Measurements from ENCODE around the gene ZBTB32. TPM values are rescaled to one million over a fixed set of nuclear protein-coding genes. Genes with fewer than 3 reads are reported as not detected.
A peak's percentile ranks its signal among the peaks of the same experiment; 100 is the strongest.

The ZBTB32 gene
- total RNA-seq, 3 donors from 2014 or later, result 0.27 TPM; not detected in 2

DNA sequence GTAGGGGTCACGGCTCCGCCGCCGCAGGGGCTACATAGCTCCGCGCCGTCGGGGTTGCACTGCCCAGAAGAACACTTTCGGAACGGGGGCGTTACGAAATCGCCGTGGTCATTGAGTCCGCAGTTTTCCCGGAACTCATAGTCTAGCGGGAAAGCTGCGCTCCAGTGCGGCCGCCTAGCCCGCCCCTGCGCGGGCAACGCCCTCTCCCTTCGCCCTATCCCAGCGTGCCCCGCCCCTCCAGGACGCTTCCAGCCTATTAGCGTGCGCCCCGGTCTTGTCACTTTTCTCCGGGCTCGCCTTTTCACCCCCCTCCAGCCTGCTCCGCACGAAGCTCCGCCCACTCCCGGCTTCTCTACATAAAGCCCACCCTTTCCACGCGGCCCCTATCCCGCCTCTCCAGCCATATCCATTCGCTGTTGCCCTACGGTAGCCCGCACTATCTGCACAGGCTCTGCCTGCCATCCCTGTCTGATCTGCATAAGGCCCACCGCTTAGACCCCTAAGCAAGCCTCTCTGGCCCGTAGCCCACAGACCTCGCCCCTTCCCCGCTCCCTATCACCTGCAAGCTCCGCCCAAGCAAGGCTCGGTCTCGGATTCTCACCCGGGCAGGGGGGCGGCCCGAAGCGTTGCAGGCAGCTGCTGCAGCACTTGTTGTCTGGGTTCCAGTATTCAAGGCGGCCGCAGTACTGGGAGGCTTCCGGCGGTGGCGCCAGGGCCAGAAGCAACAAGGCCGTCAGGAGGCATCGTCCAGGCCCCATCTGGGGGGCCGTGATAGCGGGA lies 36.3 kb downstream of the ZBTB32 start:
- intact Hi-C loops (cut with DNase I, micrococcal nuclease), result no loop called here
- ATAC-seq (peak; percentile 81), DNase-seq (peak; percentile 98 to 99 (median 98))
- TF ChIP-seq, protein P1, sequence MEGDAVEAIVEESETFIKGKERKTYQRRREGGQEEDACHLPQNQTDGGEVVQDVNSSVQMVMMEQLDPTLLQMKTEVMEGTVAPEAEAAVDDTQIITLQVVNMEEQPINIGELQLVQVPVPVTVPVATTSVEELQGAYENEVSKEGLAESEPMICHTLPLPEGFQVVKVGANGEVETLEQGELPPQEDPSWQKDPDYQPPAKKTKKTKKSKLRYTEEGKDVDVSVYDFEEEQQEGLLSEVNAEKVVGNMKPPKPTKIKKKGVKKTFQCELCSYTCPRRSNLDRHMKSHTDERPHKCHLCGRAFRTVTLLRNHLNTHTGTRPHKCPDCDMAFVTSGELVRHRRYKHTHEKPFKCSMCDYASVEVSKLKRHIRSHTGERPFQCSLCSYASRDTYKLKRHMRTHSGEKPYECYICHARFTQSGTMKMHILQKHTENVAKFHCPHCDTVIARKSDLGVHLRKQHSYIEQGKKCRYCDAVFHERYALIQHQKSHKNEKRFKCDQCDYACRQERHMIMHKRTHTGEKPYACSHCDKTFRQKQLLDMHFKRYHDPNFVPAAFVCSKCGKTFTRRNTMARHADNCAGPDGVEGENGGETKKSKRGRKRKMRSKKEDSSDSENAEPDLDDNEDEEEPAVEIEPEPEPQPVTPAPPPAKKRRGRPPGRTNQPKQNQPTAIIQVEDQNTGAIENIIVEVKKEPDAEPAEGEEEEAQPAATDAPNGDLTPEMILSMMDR (IDR thresholded peaks at IDR 0.05), result peak; percentile 26
- H3K4me1 ChIP-seq (ENCODE audit: low read depth), result peaks cover 15% of the 10 kb centered on the region
- peaks cover 4% of the 10 kb centered on the region for H3K36me3 ChIP-seq (ENCODE audit: low read depth)
- H3K9me3 ChIP-seq, result no peaks in the 10 kb centered on the region
- H3K4me3 ChIP-seq, result peak overlapping the region; percentile 25

DNA sequence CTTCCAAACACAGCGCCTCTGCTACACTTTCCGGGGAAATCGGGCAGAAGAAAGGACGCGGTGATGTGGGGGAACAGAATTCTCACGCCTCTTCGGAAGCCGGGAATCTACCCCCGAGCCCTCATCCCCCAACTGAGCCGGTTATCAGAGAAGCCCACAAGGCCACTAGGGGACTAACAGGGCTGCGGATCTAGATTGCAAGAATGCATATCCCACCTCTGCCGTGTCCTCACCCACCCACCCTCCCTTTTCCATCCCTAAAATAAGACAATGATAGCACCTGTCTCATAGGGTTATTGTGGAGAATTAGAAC lies 36.8 kb downstream of the ZBTB32 start:
- no peak for ATAC-seq
- intact Hi-C loops (cut with DNase I, micrococcal nuclease), result no loop called here
- no peaks in the 10 kb centered on the region for H3K9me3 ChIP-seq
- H3K36me3 ChIP-seq (ENCODE audit: low read depth), result peaks cover 4% of the 10 kb centered on the region
- no peak overlapping the region for H3K4me3 ChIP-seq
- peaks cover 19% of the 10 kb centered on the region for H3K4me1 ChIP-seq (ENCODE audit: low read depth)
- no peak for DNase-seq
- TF ChIP-seq, protein P1 (IDR thresholded peaks at IDR 0.05), result no peak

DNA sequence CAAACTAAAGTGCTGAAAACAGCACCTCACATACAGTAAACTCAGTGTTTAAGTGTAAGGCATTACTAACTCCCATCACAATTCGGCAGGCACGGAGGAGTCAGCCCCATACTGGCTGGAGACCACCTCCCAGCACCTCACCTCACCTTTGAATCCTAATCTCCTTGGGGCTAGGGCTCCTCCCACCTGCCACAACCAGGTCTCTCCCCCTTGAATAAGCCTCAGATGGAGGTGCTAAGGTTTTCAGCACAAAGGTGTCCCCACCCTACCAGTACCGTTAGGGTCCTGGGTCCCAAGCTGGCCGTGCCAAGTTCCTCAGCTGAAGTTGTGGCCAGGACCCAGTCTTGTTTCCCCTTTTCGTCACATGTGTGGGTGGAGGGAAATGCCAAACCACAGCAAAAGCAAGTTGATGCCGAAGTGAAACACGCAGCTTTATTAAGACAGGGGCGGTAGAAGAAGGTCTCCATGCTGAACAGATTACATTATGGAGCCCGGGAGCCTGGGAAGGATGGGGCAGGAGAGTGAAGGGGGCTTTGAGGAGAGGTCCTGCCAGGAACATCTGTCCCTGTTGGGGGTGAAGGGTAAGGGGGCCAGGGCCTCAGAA lies 37.9 kb downstream of the ZBTB32 start, which contains the start of gene IGFLR1:
Gene IGFLR1 (minus strand): TSS at position 332 of the 604 bp plus-strand sequence. CDS start 1,272 bp downstream, outside the sequence.
- TF ChIP-seq, protein P1 (IDR thresholded peaks at IDR 0.05), result no peak
- ATAC-seq (no peak), DNase-seq (peak in 1 of 3 donors; percentile 60)
- Histone ChIP-seq H3K4me1 (ENCODE audit: low read depth) (peaks cover 26% of the 10 kb centered on the region), H3K4me3 (no peak within 1 kb of the TSS), H3K36me3 (ENCODE audit: low read depth) (peaks cover under 1% of the 10 kb centered on the region), H3K9me3 (no peaks in the 10 kb centered on the region)
- intact Hi-C loops (cut with DNase I, micrococcal nuclease), result no loop called here

DNA sequence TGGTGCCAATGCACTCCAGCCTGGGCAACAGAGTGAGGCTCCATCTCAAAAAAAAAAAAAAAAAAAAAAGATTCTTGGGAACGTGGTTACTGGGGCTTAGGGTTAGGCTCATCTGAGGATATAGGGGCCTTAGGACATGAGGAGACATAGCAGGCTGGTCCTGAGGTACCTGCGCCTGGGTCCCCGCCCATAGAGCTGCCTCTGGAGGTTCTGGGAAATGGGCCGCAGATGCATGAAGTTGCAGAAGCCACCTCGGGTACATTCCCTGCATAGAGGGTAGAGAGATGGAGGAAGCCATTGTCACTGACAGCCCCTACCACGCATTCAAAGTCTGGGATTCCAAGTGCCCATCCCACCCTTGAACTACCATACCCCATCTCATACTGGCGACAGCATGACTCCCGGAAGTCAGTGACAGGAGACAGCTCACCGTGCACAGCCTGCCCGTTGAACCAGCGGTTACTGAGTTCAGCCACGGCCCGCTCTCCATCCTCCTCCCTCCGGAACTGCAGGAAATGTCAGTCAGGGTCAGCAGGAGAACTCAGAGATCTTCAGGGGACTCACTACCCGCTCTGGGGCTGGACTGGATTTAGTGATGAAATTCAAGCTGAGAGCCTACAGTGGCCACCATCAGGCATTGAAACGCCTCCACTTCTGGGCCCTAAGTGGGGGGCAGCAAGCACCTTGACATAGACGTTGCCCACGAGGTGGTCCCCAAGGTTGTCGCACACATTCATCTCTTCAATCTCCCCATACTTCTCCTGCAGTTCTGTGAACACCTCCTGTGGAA lies 39.5 kb downstream of the ZBTB32 start:
- ATAC-seq, result no peak
- Histone ChIP-seq H3K4me3 (no peak overlapping the region), H3K36me3 (ENCODE audit: low read depth) (no peaks in the 10 kb centered on the region), H3K4me1 (ENCODE audit: low read depth) (peaks cover 26% of the 10 kb centered on the region), H3K9me3 (no peaks in the 10 kb centered on the region)
- TF ChIP-seq, protein P1 (IDR thresholded peaks at IDR 0.05), result no peak
- intact Hi-C loops (cut with DNase I, micrococcal nuclease), result no loop called here
- DNase-seq, result no peak

DNA sequence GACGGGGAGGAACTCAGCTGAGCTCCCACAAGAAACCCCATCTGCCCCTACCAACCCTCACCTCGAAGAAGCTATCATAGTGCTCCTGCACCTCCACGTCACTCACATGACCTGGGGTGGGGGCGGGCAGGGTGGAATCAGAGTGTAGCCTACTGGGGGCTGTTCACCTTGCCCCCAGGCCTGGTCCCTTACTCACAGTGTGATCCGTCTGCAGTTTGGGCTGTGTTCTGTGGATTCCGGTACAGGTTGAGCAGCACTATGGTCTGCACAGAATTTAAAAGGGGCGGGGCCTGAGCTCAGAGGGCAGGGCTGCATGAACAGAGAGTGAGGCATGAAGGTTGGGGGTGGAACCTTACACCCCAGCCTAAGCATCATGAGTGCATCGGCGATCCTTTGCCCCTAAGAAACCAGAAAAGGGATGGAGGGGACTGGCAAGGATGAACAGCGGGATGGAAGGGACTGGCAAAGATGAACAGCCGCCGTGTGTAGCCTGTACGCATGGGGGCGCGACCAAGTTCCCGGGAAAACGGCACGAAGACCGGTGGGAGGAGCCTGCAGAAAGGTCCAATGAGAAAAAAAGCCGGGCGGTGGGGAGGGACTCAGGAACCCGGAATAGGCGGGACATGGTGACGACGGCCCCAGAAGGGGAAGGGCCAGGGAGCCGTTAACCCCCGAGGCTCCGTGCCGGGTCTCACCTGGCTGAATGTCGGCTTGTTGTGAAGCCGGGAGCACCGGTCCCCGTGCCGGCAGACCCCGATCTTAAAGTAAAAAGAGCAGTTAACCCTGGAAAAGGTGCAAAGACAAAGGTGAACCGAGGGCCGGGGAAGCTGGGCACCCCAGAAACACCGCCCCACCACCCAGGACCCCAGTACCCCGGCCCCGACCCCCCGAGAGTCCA lies 40.3 kb downstream of the ZBTB32 start:
- H3K4me3 ChIP-seq, result peak overlapping the region; percentile 80
- intact Hi-C loops (cut with DNase I, micrococcal nuclease), result no loop called here
- H3K9me3 ChIP-seq, result no peaks in the 10 kb centered on the region
- peak; percentile 74 for ATAC-seq
- DNase-seq, result peak; percentile 94 to 98 (median 97)
- peaks cover 30% of the 10 kb centered on the region for H3K4me1 ChIP-seq (ENCODE audit: low read depth)
- TF ChIP-seq, protein P1 (IDR thresholded peaks at IDR 0.05), result peak; percentile 10
- H3K36me3 ChIP-seq (ENCODE audit: low read depth), result no peaks in the 10 kb centered on the region

All from mucosa of descending colon (tissue), 3 donors.